Measurements from ENCODE around the gene SFTA2.

DNA sequence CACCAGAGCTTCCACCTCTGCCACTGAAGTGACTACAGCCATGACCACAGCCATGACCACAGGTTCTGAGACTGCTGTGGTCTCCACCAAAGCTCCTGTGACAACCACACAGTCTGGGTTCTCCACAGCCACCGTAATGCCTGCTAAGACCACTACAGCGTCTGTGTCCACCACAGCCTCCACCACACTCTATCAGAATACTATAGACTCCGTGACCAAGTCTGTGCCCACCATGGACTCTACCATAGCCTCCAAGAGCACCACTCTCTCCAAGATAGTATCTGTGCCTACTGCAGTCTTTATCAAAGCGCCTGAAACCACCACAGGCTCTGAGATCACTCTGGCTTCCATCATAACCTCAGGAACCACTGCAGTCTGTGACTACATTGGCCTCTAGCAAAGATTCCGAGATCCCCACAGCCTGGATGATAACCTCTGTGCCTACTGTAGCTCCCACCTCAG is 33.2 kb upstream of the SFTA2 start:
- TF ChIP-seq, protein P1, sequence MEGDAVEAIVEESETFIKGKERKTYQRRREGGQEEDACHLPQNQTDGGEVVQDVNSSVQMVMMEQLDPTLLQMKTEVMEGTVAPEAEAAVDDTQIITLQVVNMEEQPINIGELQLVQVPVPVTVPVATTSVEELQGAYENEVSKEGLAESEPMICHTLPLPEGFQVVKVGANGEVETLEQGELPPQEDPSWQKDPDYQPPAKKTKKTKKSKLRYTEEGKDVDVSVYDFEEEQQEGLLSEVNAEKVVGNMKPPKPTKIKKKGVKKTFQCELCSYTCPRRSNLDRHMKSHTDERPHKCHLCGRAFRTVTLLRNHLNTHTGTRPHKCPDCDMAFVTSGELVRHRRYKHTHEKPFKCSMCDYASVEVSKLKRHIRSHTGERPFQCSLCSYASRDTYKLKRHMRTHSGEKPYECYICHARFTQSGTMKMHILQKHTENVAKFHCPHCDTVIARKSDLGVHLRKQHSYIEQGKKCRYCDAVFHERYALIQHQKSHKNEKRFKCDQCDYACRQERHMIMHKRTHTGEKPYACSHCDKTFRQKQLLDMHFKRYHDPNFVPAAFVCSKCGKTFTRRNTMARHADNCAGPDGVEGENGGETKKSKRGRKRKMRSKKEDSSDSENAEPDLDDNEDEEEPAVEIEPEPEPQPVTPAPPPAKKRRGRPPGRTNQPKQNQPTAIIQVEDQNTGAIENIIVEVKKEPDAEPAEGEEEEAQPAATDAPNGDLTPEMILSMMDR (conservative IDR thresholded peaks at IDR 0.05; ENCODE audit: low read depth, low read length) = no peak
- no peak for TF ChIP-seq EZH2 (IDR thresholded peaks at IDR 0.05; ENCODE audit: borderline replicate concordance, low read depth, low read length, poor library complexity, severe bottlenecking)

All from A673 (cell line).